Measurements from ENCODE around the gene PGLYRP2. TPM values are rescaled to one million over a fixed set of nuclear protein-coding genes. Genes with fewer than 3 reads are reported as not detected.

PGLYRP2 gene
- total RNA-seq, 1 experiment from 2014 or later: not detected

DNA sequence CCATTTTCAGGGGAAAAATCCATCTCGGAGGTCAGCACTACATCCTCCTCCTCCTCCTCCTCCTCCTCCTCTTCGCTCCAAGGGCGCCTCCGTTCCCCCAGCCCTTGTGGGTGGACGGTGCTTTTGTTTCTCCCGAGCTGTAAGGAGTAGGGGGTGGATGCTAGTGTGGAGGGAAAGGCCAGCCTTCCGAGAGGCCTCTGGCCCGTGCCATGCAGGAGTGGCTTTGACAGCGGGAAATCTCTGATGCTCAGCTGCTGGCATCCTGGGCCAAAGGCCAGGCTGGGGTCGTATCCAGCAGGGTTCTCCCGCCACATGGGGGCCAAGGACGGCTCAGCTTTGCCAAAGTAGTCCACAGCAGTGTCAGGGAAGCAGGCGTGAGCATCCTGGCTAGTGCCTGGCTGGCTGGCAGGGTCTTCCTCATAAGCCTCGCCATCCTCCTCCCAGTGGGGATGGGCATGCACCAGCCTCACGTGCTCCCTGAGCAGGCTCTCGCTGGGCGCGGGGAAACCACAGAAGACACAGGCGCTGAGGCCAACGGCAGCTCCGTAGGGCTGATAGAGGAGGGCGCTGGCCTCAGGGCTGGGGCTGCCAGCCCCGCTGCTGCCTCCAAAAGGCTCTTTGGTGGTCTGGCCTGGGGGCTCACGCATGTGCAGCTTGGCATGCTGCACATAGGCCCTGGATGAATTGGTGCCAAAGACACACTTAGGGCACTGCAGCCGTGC, 40.1 kb downstream of the PGLYRP2 start:
- H3K36me3 ChIP-seq (ENCODE audit: low read depth, low read length): no peaks in the 10 kb centered on the region
- no peak overlapping the region for H3K4me3 ChIP-seq (ENCODE audit: low read length)
- H3K27ac ChIP-seq (ENCODE audit: low read length): no peak overlapping the region
- no peak overlapping the region for H2AFZ ChIP-seq (ENCODE audit: low read length)
- no peak overlapping the region for H3K9ac ChIP-seq (ENCODE audit: low read length)
- no peaks in the 10 kb centered on the region for H3K4me1 ChIP-seq (ENCODE audit: insufficient read depth, low read length)
- no peak overlapping the region for H3K4me2 ChIP-seq (ENCODE audit: low read length)
- no peaks in the 10 kb centered on the region for H3F3A ChIP-seq (ENCODE audit: low read length, unreplicated experiment)
- intact Hi-C loops (cut with micrococcal nuclease): no loop called here
- no peaks in the 10 kb centered on the region for H3K9me2 ChIP-seq (replicated peaks; ENCODE audit: low read length)
- ATAC-seq: no peak
- H3K27me3 ChIP-seq (ENCODE audit: low read length): no peaks in the 10 kb centered on the region
- ChIA-PET POLR2A (ENCODE audit: unreplicated experiment) (no interaction called here), CTCF (no interaction called here)
- no peaks in the 10 kb centered on the region for H3K9me3 ChIP-seq (ENCODE audit: low read length)
- no peaks in the 10 kb centered on the region for H3K79me2 ChIP-seq (ENCODE audit: low read length)
- BruUV-seq (replicated peaks): no TSS peak
- TF ChIP-seq EZH2 (IDR thresholded peaks at IDR 0.05; ENCODE audit: low read length, unreplicated experiment) (no peak), EZH2phosphoT487 (IDR thresholded peaks at IDR 0.05; ENCODE audit: borderline replicate concordance, low read length) (no peak)
- TF ChIP-seq, protein P1, sequence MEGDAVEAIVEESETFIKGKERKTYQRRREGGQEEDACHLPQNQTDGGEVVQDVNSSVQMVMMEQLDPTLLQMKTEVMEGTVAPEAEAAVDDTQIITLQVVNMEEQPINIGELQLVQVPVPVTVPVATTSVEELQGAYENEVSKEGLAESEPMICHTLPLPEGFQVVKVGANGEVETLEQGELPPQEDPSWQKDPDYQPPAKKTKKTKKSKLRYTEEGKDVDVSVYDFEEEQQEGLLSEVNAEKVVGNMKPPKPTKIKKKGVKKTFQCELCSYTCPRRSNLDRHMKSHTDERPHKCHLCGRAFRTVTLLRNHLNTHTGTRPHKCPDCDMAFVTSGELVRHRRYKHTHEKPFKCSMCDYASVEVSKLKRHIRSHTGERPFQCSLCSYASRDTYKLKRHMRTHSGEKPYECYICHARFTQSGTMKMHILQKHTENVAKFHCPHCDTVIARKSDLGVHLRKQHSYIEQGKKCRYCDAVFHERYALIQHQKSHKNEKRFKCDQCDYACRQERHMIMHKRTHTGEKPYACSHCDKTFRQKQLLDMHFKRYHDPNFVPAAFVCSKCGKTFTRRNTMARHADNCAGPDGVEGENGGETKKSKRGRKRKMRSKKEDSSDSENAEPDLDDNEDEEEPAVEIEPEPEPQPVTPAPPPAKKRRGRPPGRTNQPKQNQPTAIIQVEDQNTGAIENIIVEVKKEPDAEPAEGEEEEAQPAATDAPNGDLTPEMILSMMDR (conservative IDR thresholded peaks at IDR 0.05; ENCODE audit: low read depth, low read length): no peak
- no peaks in the 10 kb centered on the region for H4K20me1 ChIP-seq (ENCODE audit: low read length)
- DNase-seq: no peak

DNA sequence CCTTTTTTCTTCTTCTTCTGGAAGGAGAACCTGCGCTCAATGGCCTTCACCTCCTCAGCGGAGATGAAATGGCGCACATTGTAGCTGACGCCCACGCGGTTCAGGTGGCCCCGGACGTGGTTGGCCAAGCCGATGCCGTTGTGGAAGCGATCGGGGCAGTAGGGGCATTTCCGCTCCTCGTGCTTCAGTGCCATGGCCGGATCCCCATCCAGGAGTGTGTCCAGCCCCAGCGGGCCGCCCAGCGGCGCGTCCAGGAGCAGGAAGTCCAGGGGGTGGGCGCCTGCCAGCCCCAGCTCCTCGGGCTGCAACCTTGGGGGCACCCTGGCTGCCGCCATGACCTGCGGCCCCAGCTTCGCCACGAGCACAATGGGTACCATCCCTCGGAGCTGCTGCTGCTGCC, 40.7 kb downstream of the PGLYRP2 start:
- H4K20me1 ChIP-seq (ENCODE audit: low read length): no peaks in the 10 kb centered on the region
- H3K9me2 ChIP-seq (replicated peaks; ENCODE audit: low read length): no peaks in the 10 kb centered on the region
- no peak for ATAC-seq
- no peaks in the 10 kb centered on the region for H3F3A ChIP-seq (ENCODE audit: low read length, unreplicated experiment)
- POLR2A ChIA-PET (ENCODE audit: unreplicated experiment): no interaction called here
- CTCF ChIA-PET: no interaction called here
- H3K36me3 ChIP-seq (ENCODE audit: low read depth, low read length): no peaks in the 10 kb centered on the region
- intact Hi-C loops (cut with micrococcal nuclease): no loop called here
- H3K9me3 ChIP-seq (ENCODE audit: low read length): no peaks in the 10 kb centered on the region
- no peaks in the 10 kb centered on the region for H3K79me2 ChIP-seq (ENCODE audit: low read length)
- H3K4me1 ChIP-seq (ENCODE audit: insufficient read depth, low read length): 0 out of 2 replicates have a peak, but pooled peaks cover under 1% of the 10 kb centered on the region
- no peaks in the 10 kb centered on the region for H3K27me3 ChIP-seq (ENCODE audit: low read length)
- no peak overlapping the region for H2AFZ ChIP-seq (ENCODE audit: low read length)
- BruUV-seq (replicated peaks): no TSS peak
- H3K4me2 ChIP-seq (ENCODE audit: low read length): no peak overlapping the region
- H3K9ac ChIP-seq (ENCODE audit: low read length): no peak overlapping the region
- H3K4me3 ChIP-seq (ENCODE audit: low read length): no peak overlapping the region
- TF ChIP-seq EZH2 (IDR thresholded peaks at IDR 0.05; ENCODE audit: low read length, unreplicated experiment) (no peak), EZH2phosphoT487 (IDR thresholded peaks at IDR 0.05; ENCODE audit: borderline replicate concordance, low read length) (no peak)
- TF ChIP-seq, protein P1 (conservative IDR thresholded peaks at IDR 0.05; ENCODE audit: low read depth, low read length): no peak
- H3K27ac ChIP-seq (ENCODE audit: low read length): no peak overlapping the region
- no peak for DNase-seq

DNA sequence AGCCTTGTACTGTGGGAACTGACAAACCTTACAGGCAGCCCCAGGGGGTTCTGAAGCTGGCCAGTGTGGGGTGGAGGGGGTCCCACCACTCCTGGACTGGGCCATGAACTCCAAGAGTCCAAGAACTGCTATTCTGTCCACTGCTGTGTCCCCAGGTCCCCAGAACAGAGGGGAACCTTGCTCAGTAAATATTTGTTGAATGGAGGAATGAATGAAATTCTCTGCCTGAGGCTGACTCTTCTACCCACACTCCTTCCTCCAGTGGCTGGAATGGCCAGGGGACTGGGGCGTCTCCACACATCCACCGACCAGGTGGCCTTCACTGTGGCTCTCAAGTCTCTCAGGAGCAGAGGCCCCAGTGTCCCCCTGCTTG, 41.2 kb downstream of the PGLYRP2 start:
- BruUV-seq (replicated peaks): no TSS peak
- no peak overlapping the region for H3K4me3 ChIP-seq (ENCODE audit: low read length)
- peaks cover 5% of the 10 kb centered on the region; the same call in 1 of the 2 replicates for H3K4me1 ChIP-seq (ENCODE audit: insufficient read depth, low read length)
- no peak for TF ChIP-seq EZH2phosphoT487 (IDR thresholded peaks at IDR 0.05; ENCODE audit: borderline replicate concordance, low read length)
- no peak for TF ChIP-seq EZH2 (IDR thresholded peaks at IDR 0.05; ENCODE audit: low read length, unreplicated experiment)
- TF ChIP-seq, protein P1 (conservative IDR thresholded peaks at IDR 0.05; ENCODE audit: low read depth, low read length): no peak
- no peak overlapping the region for H3K27ac ChIP-seq (ENCODE audit: low read length)
- no peak for ATAC-seq
- intact Hi-C loops (cut with micrococcal nuclease): no loop called here
- H3K9ac ChIP-seq (ENCODE audit: low read length): no peak overlapping the region
- H3K36me3 ChIP-seq (ENCODE audit: low read depth, low read length): no peaks in the 10 kb centered on the region
- H3K9me3 ChIP-seq (ENCODE audit: low read length): no peaks in the 10 kb centered on the region
- no peaks in the 10 kb centered on the region for H3K9me2 ChIP-seq (replicated peaks; ENCODE audit: low read length)
- no peaks in the 10 kb centered on the region for H3K79me2 ChIP-seq (ENCODE audit: low read length)
- no peaks in the 10 kb centered on the region for H4K20me1 ChIP-seq (ENCODE audit: low read length)
- no peak for DNase-seq
- no peaks in the 10 kb centered on the region for H3K27me3 ChIP-seq (ENCODE audit: low read length)
- H2AFZ ChIP-seq (ENCODE audit: low read length): no peak overlapping the region
- no peaks in the 10 kb centered on the region for H3F3A ChIP-seq (ENCODE audit: low read length, unreplicated experiment)
- CTCF ChIA-PET: no interaction called here
- H3K4me2 ChIP-seq (ENCODE audit: low read length): no peak overlapping the region
- POLR2A ChIA-PET (ENCODE audit: unreplicated experiment): no interaction called here

All from PC-3 (cell line).